Cardiac fibroblast (primary cell): ENCODE measurements around the gene MARS1.
"Not testable (repeated sequence)": the region's sequence is repeated elsewhere in the genome, so short reads cannot be mapped to it uniquely, and the experiment has no call there.

ENCODE experiments used
- DNase-seq, 2 donors: peaks; one replicate each; pipeline versions ENCODE4 v3.0.0 to v3.0.0-alpha.2; 2010; ENCODE audit warnings: low read depth in 2 of 2
- H3K4me3 ChIP-seq, 2 donors: replicated peaks in 1 of 2; 1 replicate in 1 of 2; 2 replicates in 1 of 2; pipeline ENCODE4 v1.5.1; 2011; ENCODE audit warnings: low read depth in 2 of 2, low read length in 2 of 2, mild to moderate bottlenecking in 2 of 2, moderate library complexity in 1 of 2
- TF ChIP-seq, protein P1 (sequence below): IDR thresholded peaks from one replicate; pipeline ENCODE4 v1.5.1; 2011; ENCODE audit warnings: low read depth, mild to moderate bottlenecking, low read length, inconsistent platforms

Gene MARS1

DNA sequence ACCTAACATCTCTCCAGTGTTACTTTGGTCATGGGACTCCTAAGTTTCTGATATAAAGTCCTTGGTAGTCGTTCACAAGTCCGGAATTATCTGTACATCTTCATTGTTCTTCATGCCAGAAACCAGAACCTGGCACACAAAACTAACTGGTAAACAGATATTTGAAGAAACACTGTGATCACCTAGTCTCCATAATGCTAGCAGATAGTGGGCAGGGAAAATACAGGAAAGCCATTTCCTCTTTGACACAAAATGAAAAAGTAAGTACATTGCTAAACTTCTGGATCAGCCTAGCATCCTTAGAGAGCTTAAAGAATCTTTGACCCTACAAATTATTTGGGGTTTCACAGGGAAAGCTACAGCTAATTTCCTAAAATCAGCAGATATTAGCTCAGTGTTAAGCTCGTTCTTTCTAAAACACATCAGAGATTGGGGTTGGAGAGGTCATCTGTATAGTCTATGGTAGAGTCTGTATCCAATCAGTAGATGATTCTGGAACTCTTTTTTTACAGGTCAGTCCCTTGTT is 27.6 kb downstream of the MARS1 start:
- no peak overlapping the region for H3K4me3 ChIP-seq
- no peak for DNase-seq
- TF ChIP-seq, protein P1, sequence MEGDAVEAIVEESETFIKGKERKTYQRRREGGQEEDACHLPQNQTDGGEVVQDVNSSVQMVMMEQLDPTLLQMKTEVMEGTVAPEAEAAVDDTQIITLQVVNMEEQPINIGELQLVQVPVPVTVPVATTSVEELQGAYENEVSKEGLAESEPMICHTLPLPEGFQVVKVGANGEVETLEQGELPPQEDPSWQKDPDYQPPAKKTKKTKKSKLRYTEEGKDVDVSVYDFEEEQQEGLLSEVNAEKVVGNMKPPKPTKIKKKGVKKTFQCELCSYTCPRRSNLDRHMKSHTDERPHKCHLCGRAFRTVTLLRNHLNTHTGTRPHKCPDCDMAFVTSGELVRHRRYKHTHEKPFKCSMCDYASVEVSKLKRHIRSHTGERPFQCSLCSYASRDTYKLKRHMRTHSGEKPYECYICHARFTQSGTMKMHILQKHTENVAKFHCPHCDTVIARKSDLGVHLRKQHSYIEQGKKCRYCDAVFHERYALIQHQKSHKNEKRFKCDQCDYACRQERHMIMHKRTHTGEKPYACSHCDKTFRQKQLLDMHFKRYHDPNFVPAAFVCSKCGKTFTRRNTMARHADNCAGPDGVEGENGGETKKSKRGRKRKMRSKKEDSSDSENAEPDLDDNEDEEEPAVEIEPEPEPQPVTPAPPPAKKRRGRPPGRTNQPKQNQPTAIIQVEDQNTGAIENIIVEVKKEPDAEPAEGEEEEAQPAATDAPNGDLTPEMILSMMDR = no peak

DNA sequence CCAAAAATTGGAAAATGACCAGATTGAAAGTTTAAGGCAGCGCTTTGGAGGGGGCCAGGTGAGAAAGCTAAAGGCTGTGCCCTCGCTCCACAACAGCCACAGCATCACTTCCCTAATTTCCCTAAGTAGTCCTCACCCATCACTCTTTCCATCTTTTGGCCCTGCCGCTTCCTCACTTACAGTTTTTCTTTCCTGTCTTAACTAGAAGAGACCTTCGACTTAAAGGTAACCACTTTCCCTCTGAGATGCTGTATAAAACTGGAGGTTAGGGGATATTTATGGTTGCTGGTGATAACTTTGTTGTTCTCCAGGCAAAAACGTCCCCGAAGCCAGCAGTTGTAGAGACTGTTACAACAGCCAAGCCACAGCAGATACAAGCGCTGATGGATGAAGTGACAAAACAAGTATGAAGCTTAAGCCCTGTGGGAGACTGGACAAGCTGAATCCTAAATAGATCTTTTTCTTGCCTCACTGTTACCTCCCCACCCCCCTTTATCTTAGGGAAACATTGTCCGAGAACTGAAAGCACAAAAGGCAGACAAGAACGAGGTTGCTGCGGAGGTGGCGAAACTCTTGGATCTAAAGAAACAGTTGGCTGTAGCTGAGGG is 28.2 kb downstream of the MARS1 start:
- H3K4me3 ChIP-seq = no peak overlapping the region
- TF ChIP-seq, protein P1 = no peak
- DNase-seq = peak in 1 of 2 donors; percentile 23

DNA sequence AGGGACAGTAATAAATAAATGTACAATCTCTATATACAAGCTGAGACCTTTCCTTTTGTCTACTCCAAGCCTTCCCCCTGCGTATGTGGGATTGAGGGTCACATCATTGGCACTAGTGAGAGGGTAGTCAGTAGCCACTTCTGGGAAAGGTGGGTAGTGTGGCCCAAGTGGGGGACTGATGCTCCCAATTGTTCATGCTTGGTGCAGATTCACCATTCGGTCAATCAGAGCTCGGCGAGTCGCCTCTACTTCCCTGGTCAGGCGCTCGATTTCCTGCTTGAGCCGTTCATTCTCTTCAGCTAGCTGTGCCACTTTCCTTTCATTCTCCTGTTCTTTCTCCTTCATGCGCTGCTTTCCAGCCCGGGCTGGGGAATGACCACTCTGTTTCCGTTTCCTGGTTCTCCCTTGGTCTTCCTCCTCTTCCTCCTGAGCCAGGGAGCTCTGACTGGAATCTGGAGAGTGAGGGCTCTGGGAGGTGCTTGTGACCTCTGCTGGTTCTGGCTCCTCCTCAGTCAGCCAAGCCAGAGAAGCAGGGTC is 28.8 kb downstream of the MARS1 start:
- H3K4me3 ChIP-seq = no peak overlapping the region
- DNase-seq = no peak
- TF ChIP-seq, protein P1 = no peak

DNA sequence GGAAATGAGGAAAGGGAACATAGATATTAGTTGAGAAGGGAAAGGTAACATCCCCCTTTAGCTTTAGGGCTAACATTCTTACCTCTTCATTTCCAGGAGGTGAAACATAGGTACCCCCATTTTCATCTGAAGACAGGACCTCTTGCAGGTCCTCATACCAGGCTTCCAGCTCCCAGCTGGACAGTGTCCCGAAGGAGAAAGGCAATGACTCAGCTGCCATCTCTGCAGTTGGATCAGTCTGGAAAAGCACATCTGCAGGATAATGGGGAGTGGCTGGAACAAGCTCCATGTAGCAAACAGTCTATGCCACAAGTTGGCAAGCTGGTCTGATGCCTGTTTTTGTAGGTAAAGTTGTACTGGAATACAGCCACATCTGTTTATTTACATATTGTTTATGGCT is 29.3 kb downstream of the MARS1 start:
- peak; percentile 43 to 49 for DNase-seq
- TF ChIP-seq, protein P1 = no peak
- H3K4me3 ChIP-seq = no peak overlapping the region

DNA sequence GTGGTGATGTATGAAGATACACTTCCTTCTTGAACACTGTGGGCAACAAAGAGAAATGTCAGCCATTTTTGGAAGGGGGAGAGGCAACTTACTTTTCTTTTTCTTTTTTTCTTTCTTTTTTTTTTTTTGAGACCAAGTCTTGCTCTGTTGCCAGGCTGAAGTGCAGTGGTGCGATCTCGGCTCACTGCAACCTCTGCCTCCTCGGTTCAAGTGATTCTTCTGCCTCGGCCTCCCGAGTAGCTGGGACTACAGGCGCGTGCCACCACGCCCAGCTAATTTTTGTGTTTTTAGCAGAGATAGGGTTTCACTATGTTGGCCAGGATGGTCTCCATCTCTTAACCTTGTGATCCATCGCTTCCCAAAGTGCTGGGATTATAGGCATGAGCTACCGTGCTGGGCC is 29.9 kb downstream of the MARS1 start:
- DNase-seq = not testable (repeated sequence)
- H3K4me3 ChIP-seq = peak overlapping the region; percentile 90 to 97

DNA sequence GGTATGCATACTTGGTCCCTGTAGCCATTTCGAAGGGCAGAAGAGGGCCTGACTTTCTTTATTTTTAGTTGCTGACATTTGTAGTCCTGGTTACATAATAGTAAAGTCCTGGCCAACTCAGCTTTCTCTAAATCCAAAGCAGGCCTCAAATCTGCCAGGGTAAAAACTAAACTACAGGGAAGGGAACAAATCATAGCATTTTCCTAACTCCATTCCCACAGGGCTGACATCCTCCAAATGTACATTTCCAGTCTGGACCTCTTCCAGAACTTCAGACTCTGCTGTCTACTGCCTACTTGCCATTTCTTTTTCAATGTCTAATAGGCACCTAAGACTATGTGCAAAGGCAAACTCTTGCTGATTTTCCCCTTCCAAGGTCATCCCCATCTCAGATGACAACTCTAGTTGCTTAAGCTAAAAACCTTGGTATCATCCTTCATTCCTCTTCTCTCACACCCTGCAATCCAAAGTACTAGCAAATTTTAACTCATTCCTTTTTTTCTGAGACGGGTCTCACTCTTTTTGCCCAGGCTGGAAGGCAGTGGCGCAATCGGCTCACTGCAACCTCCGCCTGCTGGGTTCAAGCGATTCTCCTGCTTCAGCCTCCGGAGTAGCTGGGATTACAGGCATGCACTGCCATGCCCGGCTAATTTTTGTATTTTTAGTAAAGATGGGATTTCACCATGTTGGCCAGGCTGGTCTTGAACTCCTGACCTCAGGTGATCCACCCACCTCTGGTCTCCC is 30.5 kb downstream of the MARS1 start:
- TF ChIP-seq, protein P1 = no peak
- peak overlapping the region; percentile 90 to 97 for H3K4me3 ChIP-seq
- DNase-seq = peak; percentile 32 to 46
